Measurements from ENCODE around the gene SPCS1.

DNA sequence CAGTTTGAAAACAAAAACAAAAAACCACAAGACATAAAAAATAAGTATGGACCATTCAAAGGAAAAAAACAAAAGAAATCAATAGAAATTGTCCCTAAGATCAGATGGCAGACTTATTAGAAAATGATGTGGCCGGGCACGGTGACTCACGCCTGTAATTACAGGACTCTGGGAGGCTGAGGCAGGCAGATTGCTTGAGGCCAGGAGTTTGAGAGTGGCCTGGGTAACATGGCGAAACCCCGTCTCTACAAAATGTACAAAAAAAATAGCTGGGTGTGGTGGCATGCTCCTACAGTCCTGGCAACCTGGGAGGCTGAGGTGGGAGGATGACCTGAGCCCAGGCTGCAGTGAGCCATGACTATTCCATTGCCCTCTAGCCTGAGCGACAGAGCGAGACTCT, 16.6 kb downstream of the SPCS1 start:
- no peak for TF ChIP-seq EZH2 (IDR thresholded peaks at IDR 0.05; ENCODE audit: borderline replicate concordance, low read depth, low read length, severe bottlenecking)
- TF ChIP-seq CTCF (IDR thresholded peaks at IDR 0.05; ENCODE audit: borderline replicate concordance, extremely low read depth, low read length, poor library complexity, severe bottlenecking) = no peak

Data from DND-41 (cell line).